ENCODE measurements around the gene NUB1.

- TF ChIP-seq CTCF (IDR thresholded peaks at IDR 0.05) (no peak), TEAD4 (IDR thresholded peaks at IDR 0.05; ENCODE audit: borderline replicate concordance, insufficient read depth) (no peak)
Observed at GRCh38 chr7:151408839-151409666, 67.4 kb downstream of the NUB1 start.

Data from SK-N-SH (cell line).